ENCODE data around the gene BLOC1S1.

BLOC1S1 gene

GRCh38 chr12:55693323-55694187 lies 22.3 kb upstream of the BLOC1S1 start:
- DNase-seq (ENCODE audit: low read depth, low spot score): no peak
- H3K4me3 ChIP-seq (ENCODE audit: low read length): no peak overlapping the region

- H3K4me3 ChIP-seq (ENCODE audit: low read length): no peak overlapping the region
- no peak for DNase-seq (ENCODE audit: low read depth, low spot score)
These were observed 21.7 kb upstream of the BLOC1S1 start for GRCh38 chr12:55694188-55694515.

- no peak for DNase-seq (ENCODE audit: low read depth, low spot score)
- no peak overlapping the region for H3K4me3 ChIP-seq (ENCODE audit: low read length)
These were observed 21.2 kb upstream of the BLOC1S1 start for GRCh38 chr12:55694651-55695050.

- DNase-seq (ENCODE audit: low read depth, low spot score): no peak
- H3K4me3 ChIP-seq (ENCODE audit: low read length): no peak overlapping the region
These were observed 20.5 kb upstream of the BLOC1S1 start for GRCh38 chr12:55695349-55695748.

DNA sequence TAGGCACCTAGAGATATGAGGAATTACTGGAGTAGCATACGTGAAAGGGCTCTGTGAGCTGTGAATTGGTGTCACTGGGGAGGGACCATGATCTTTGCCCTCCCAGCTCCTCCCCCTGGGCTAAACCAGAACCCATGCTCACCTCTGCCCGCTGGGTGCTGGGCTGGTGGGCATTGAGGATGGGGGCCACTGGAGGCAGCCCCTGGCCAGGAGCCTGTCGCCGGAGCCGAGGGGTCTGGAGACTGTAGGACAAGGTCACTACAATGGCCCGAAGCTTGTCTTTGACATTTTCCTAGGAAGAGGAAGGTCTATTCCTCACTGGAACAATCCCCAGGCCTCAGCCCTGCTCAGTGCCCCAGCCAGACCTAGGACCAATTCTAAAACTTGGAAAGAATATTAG lies 19.7 kb upstream of the BLOC1S1 start:
- no peak for DNase-seq (ENCODE audit: low read depth, low spot score)
- H3K4me3 ChIP-seq (ENCODE audit: low read length): no peak overlapping the region

GRCh38 chr12:55696796-55697462 lies 18.9 kb upstream of the BLOC1S1 start:
- no peak for DNase-seq (ENCODE audit: low read depth, low spot score)
- no peak overlapping the region for H3K4me3 ChIP-seq (ENCODE audit: low read length)

DNA sequence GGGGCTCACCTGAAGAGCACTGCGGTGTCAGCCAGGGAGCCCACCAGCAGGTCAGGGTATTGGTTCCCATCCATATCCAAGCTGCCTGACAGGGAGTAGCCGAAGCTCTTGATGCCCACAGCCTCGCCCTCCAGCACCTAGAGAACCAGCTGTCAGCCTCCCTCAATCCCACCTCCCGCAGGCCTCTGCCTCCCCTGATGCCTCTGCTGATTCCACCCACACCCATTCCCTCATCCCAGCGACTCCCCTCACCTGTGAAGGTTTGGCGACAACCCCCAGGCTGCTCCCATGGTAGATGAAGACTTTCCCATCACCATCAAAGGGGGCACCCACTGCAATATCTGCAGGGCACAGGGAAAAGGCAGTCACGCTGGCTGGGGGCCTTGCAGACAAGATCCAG lies 18.2 kb upstream of the BLOC1S1 start:
- DNase-seq (ENCODE audit: low read depth, low spot score): no peak
- no peak overlapping the region for H3K4me3 ChIP-seq (ENCODE audit: low read length)

- no peak for DNase-seq (ENCODE audit: low read depth, low spot score)
These were observed 17.4 kb upstream of the BLOC1S1 start for GRCh38 chr12:55698241-55698955.

GRCh38 chr12:55698965-55699364 lies 16.9 kb upstream of the BLOC1S1 start:
- no peak for DNase-seq (ENCODE audit: low read depth, low spot score)
- H3K4me3 ChIP-seq (ENCODE audit: low read length): no peak overlapping the region

More at GRCh38 chr12:55698241-55698955, 17.4 kb upstream of the BLOC1S1 start:
- no peak overlapping the region for H3K4me3 ChIP-seq (ENCODE audit: low read length)

DNA sequence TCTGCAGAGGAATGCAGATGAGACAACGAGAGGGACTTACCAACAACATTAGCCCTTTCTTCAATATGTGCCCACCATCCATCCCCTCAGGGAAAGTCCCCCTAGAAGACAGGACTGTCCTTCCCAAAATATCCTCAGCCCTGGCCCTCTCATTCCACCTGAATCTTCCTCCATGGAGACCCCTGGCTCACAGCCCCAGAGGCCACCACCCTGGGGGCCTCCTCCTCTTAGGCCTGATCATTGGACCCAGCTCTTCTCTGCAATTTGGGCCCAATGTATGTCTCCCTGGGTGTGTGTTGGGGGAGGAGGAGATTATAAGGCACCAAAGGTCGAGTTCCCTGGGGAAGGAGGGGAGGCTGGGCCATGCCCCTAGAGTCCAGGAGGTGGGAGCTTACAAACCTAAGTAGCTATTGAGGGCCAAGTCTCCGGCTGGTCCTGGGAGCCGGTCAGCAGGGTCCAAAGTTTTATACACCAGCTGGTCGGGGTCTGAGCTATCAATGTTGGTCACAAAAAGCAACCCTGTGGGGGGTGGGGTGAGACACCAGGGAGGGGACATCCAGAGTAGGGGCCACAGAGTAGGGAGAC lies 16.3 kb upstream of the BLOC1S1 start:
- no peak overlapping the region for H3K4me3 ChIP-seq (ENCODE audit: low read length)
- DNase-seq (ENCODE audit: low read depth, low spot score): no peak

GRCh38 chr12:55700255-55701018 lies 15.4 kb upstream of the BLOC1S1 start:
- DNase-seq (ENCODE audit: low read depth, low spot score): no peak
- no peak overlapping the region for H3K4me3 ChIP-seq (ENCODE audit: low read length)

DNA sequence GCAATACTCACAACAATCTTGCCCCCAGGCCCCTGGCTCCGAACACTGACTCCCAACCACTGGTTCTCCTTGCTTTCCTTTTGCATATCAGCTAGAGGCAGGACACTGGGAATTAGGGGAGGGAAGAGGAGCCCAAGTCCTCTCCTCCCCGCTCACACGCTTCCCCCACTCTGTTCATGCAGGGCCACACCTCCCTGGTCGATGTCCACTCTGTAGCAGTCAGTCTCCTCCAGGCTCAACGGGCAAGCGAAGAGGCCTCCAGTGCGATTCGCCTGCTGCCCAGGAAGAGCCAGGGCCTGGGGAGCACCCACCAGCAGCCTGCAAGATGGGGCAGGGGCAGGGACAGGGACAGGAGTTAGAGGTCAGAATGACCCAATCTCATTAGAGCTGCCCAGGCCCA lies 13.0 kb upstream of the BLOC1S1 start:
- no peak for DNase-seq (ENCODE audit: low read depth, low spot score)
- H3K4me3 ChIP-seq (ENCODE audit: low read length): no peak overlapping the region

DNA sequence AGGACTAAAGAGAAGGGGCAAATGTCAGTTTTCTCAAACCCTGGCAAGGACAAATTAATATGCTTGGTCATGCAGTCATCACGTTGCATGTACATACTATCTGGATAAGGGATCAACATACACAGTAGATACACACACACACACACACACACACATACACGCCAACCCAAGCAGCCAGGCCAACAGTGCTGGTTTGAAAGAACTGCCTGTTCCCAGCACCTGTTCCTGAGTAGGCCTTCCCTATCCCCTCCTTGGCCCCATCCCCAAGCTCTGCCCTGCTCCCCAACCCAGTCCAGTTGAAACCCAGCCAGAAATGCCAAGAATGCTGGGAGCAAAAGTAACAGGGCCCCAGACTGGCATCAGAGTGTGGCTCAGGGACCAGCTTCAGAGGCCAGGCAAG lies 12.6 kb upstream of the BLOC1S1 start:
- no peak for DNase-seq (ENCODE audit: low read depth, low spot score)
- H3K4me3 ChIP-seq (ENCODE audit: low read length): no peak overlapping the region

DNA sequence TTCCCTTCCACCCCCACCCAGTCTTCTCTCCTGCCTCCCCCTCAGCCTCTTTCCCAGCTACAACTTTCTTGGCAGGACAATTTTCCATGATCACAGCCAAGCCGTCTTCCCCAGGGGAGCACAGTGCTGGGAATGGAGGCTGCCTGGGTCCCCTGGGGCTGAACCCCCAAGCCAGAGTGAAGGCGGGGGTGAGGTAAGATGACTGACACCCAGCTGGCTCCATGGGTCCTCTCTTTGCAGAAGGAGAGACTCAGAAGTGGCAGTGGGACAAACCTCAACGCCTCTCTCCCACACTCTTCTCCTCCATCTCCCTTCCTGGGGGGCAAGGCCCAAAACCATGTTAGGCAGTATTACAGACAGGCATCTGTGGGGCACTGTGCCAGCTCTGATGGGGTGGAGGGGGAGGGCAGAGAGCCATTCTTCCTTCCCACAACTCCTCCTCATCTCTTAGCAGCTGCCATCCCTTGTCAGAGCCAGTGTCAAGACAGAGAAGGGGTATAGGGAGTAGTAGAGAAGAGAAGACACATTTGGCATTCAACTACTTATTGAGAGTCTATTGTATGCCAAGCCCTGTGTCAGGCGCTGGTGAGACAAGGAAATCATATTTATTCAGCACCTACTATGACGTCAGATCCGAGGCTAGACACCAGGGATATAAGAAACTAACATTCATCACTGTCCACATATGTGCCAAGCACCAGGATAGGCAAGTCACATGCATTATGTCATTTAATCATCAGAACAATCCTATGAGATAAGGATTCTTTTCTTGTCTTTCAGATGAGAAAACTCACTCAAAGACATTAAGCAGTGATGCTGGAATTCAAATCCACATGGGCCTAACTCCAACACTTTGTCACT lies 11.7 kb upstream of the BLOC1S1 start:
- no peak overlapping the region for H3K4me3 ChIP-seq (ENCODE audit: low read length)
- no peak for DNase-seq (ENCODE audit: low read depth, low spot score)

DNA sequence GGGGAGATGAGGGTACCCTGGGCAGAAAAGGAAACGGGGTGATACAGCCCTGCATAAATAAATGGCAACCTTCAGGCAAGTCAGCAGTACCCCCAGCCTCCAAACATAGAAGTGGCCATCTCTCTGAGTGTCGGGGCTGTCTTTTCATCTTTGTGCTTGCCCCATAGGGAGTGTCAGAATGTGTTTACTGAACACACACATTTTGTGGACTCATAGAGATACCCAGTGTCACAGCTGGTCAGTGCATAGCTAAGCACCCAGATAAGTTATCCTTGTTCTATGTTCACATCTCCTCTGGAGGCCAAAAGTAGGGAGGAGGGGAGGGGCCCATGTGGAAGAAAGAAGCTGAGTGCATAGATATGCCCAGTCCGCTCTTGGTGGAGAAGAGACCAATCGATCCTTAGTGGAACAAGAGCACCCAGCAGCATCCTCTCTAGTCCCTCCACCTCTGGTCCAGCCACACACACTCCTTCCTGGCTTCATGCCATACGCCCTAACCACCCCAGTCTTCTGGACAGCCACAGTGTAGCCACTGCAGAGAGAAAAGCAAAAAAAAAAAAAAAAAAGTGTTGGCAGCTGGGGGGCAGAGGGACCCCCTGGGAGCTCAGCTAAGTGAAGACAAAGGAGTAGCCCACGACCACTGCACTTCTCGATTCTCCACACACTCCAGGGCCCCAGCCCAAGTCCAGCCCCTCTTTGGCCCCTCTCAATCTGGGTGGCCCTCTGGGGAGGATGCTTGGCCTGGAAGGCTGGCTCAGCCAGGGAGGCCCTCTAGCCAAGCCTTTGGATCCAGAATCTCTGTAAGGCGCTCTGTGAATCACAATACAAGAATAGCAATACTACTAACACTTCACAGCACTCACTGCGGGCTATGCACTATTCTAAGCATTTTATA lies 10.8 kb upstream of the BLOC1S1 start:
- DNase-seq (ENCODE audit: low read depth, low spot score): no peak
- no peak overlapping the region for H3K4me3 ChIP-seq (ENCODE audit: low read length)

GRCh38 chr12:55705782-55706402 lies 10.0 kb upstream of the BLOC1S1 start:
- no peak for DNase-seq (ENCODE audit: low read depth, low spot score)
- H3K4me3 ChIP-seq (ENCODE audit: low read length): no peak overlapping the region

Data from Jurkat, Clone E6-1 (cell line).